HG02678 (cell line): ENCODE measurements around the gene SLC6A3.
"Not testable (repeated sequence)": the region's sequence is repeated elsewhere in the genome, so short reads cannot be mapped to it uniquely, and the experiment has no call there.

ENCODE experiments used
- ATAC-seq: cut with Tn5 transposase; IDR thresholded peaks from one replicate; pipeline ENCODE4 v1.9.1; 2021; ENCODE audit warnings: mild to moderate bottlenecking, moderate library complexity; ENCODE audit not compliant: unreplicated experiment

SLC6A3 gene

GRCh38 chr5:1375871-1376810 is 69.1 kb downstream of the SLC6A3 start:
- no peak for ATAC-seq

- no peak for ATAC-seq
Measured at GRCh38 chr5:1374679-1375055, 70.6 kb downstream of the SLC6A3 start.

- ATAC-seq: no peak
Measured at GRCh38 chr5:1374030-1374678, 71.1 kb downstream of the SLC6A3 start.

- not testable (repeated sequence) for ATAC-seq
Measured at GRCh38 chr5:1371972-1372342, 73.3 kb downstream of the SLC6A3 start.

- ATAC-seq: no peak
Measured at GRCh38 chr5:1371218-1371971, 73.8 kb downstream of the SLC6A3 start.

GRCh38 chr5:1370006-1370405 is 75.2 kb downstream of the SLC6A3 start:
- ATAC-seq: no peak

- ATAC-seq: no peak
Measured at GRCh38 chr5:1368756-1369155, 76.5 kb downstream of the SLC6A3 start.

GRCh38 chr5:1368236-1368635 is 77.0 kb downstream of the SLC6A3 start:
- no peak for ATAC-seq

- ATAC-seq: no peak
Measured at GRCh38 chr5:1367149-1367548, 78.1 kb downstream of the SLC6A3 start.

- no peak for ATAC-seq
Measured at GRCh38 chr5:1366514-1366913, 78.7 kb downstream of the SLC6A3 start.

- ATAC-seq: no peak
Measured at GRCh38 chr5:1364211-1364610, 81.0 kb downstream of the SLC6A3 start.

- ATAC-seq: no peak
Measured at GRCh38 chr5:1363581-1363980, 81.7 kb downstream of the SLC6A3 start.

GRCh38 chr5:1363160-1363559 is 82.1 kb downstream of the SLC6A3 start:
- no peak for ATAC-seq

- no peak for ATAC-seq
Measured at GRCh38 chr5:1362242-1363015, 82.8 kb downstream of the SLC6A3 start.

GRCh38 chr5:1360861-1361260 is 84.4 kb downstream of the SLC6A3 start:
- no peak for ATAC-seq

- ATAC-seq: not testable (repeated sequence)
Measured at GRCh38 chr5:1360367-1360766, 84.9 kb downstream of the SLC6A3 start.

- no peak for ATAC-seq
Measured at GRCh38 chr5:1359713-1360112, 85.5 kb downstream of the SLC6A3 start.

GRCh38 chr5:1359031-1359645 is 86.1 kb downstream of the SLC6A3 start:
- no peak for ATAC-seq

- no peak for ATAC-seq
Measured at GRCh38 chr5:1358726-1359025, 86.6 kb downstream of the SLC6A3 start.

- ATAC-seq: no peak
Measured at GRCh38 chr5:1357946-1358725, 87.1 kb downstream of the SLC6A3 start.
